Activated B cell treated with CpG ODN at 0.5 μM for 24 hours (primary cell): ENCODE results near the gene ALDH18A1. TPM values are rescaled to one million over a fixed set of nuclear protein-coding genes. Genes with fewer than 3 reads are reported as not detected.

Source experiments
- ATAC-seq: fragments of 200-7000 bp; cut with Tn5 transposase; one replicate; pipeline ENCODE4 v1.10.0; 2021; ENCODE audit warnings: low read depth, mild to moderate bottlenecking, moderate library complexity
- CTCF ChIA-PET: fragments of 350-600 bp; sonication (Branson Sonifier 250); formaldehyde crosslinking; loops from one replicate; lab custom pipeline; 2021; ENCODE audit warnings: antibody characterized with exemption; lab: Charles Lee
- POLR2A ChIA-PET: fragments of 350-600 bp; sonication (Branson Sonifier 250); formaldehyde crosslinking; loops from one replicate; lab custom pipeline; 2021; ENCODE audit warnings: antibody characterized with exemption; lab: Charles Lee
- DNase-seq: peaks from one replicate; pipeline ENCODE4 v3.0.0; 2022
- H3K27ac Mint-ChIP-seq: one replicate; pipeline ENCODE4 v1.8.0; 2020; ENCODE audit warnings: mixed read lengths
- H3K27me3 Mint-ChIP-seq: one replicate; pipeline ENCODE4 v1.8.0; 2021; ENCODE audit warnings: mixed read lengths
- H3K36me3 Mint-ChIP-seq: one replicate; pipeline ENCODE4 v1.8.0; 2021; ENCODE audit warnings: low read depth, mixed read lengths
- H3K4me1 Mint-ChIP-seq: one replicate; pipeline ENCODE4 v1.8.0; 2021; ENCODE audit warnings: mixed read lengths
- H3K4me3 Mint-ChIP-seq: one replicate; pipeline ENCODE4 v1.8.0; 2020; ENCODE audit warnings: mild to moderate bottlenecking, mixed read lengths
- H3K9me3 Mint-ChIP-seq: one replicate; pipeline ENCODE4 v1.8.0; 2020; ENCODE audit warnings: mixed read lengths
- CTCF ChIP-seq: fragments of 200-600 bp; IDR thresholded peaks from one replicate; pipeline ENCODE4 v1.8.0; 2022; ENCODE audit warnings: antibody characterized with exemption, mild to moderate bottlenecking
- intact Hi-C: fragments of 100-400 bp; cut with micrococcal nuclease; formaldehyde crosslinking; loops from one replicate; pipeline ENCODE4 v1.15.1; 2024
- total RNA-seq: library from RNA; stranded (reverse); gene quantifications from 2 replicates; pipeline ENCODE4 v1.2.3, GENCODE V29; 2022

The ALDH18A1 gene
- total RNA-seq, 1 donor from 2014 or later: 45.9 TPM

- Mint-ChIP-seq H3K4me1 (peaks cover 77% of the 10 kb centered on the region), H3K9me3 (no peaks in the 10 kb centered on the region), H3K27ac (peak within 1 kb of the TSS; percentile 94), H3K27me3 (no peaks in the 10 kb centered on the region), H3K36me3 (peaks cover 51% of the 10 kb centered on the region), H3K4me3 (peak within 1 kb of the TSS; percentile 98)
- TF ChIP-seq CTCF: peak; percentile 70
- intact Hi-C loops: loop anchor here (1.0 to 10.0 kb wide), 9 partner anchors 34 to 441 kb away; partner anchors contain the start of genes ALDH18A1, CCNJ and ZNF518A
- ChIA-PET POLR2A (interaction anchor here (0.5 to 7.6 kb wide), 31 partner anchors 33 to 536 kb away, joined by 3 to 237 read pairs (median 5); partner anchors contain the start of genes ALDH18A1, CC2D2B, ENTPD1 and ZNF518A), CTCF (interaction anchor here (0.6 to 10.0 kb wide), 49 partner anchors 9 to 646 kb away, joined by 3 to 427 read pairs (median 5); partner anchors contain the start of genes CC2D2B and ENTPD1)
- ATAC-seq: peak; percentile 94
- DNase-seq: peak; percentile 87
These were observed 37.4 kb upstream of the ALDH18A1 start, which contains the start of gene TCTN3 for GRCh38 chr10:95693668-95694534. TSS of gene TCTN3 (minus strand) at chr10:95693927. CDS start at chr10:95693899, 28 bp downstream.

DNA sequence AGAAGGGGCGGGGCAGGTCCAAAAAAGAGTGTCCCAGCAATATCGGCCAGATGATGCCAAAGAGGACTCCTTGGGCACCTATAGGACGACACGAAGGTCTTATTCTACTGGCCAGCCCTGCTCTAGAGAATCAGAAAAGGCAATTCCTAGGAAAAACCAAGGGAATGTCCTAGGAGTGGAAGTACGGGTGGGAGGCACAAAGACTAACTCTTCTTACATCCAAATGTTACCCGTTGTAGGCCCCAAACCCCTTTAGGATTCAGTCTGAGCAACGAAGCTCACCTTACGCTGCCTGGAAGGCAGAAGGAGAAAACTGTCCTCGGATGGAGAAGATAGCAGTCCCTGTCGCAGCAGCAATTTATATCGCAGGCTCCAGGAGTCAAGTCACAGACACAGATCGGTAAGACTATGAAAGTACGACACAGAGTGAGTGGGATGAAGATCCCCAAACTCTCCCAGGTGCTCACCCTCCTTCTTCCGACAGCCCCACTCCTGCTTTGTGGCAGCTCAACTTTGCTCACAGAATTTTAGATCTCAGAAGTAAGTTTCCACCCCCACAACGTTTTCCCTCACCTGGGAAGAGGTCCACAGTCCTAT is 36.7 kb upstream of the ALDH18A1 start:
- intact Hi-C loops: loop anchor here (5.0 to 10.0 kb wide), 2 partner anchors 349 to 442 kb away; partner anchors contain the start of genes CCNJ and ZNF518A
- Mint-ChIP-seq H3K27me3 (no peaks in the 10 kb centered on the region), H3K9me3 (no peaks in the 10 kb centered on the region), H3K4me1 (peaks cover 77% of the 10 kb centered on the region), H3K27ac (peak overlapping the region; percentile 94), H3K4me3 (peak overlapping the region; percentile 98), H3K36me3 (peaks cover 57% of the 10 kb centered on the region)
- POLR2A ChIA-PET: interaction anchor here (0.5 to 7.6 kb wide), 28 partner anchors 33 to 536 kb away, joined by 3 to 237 read pairs (median 7); partner anchors contain the start of genes ALDH18A1, CC2D2B, ENTPD1 and ZNF518A
- no peak for TF ChIP-seq CTCF
- DNase-seq: no peak
- no peak for ATAC-seq
- CTCF ChIA-PET: interaction anchor here (0.6 to 10.0 kb wide), 47 partner anchors 9 to 646 kb away, joined by 3 to 427 read pairs (median 5); partner anchors contain the start of genes CC2D2B and ENTPD1

GRCh38 chr10:95691281-95691680 is 34.8 kb upstream of the ALDH18A1 start:
- no peak overlapping the region for H3K27ac Mint-ChIP-seq
- H3K27me3 Mint-ChIP-seq: no peaks in the 10 kb centered on the region
- DNase-seq (no peak), ATAC-seq (no peak)
- peaks cover 59% of the 10 kb centered on the region for H3K4me1 Mint-ChIP-seq
- intact Hi-C loops: loop anchor here (5.0 to 10.0 kb wide), 2 partner anchors 351 to 444 kb away; partner anchors contain the start of genes CCNJ and ZNF518A
- POLR2A ChIA-PET: interaction anchor here (7.6 kb wide), 1 partner anchor 149 kb away, joined by 237 read pairs; no protein-coding TSS in a partner anchor
- H3K4me3 Mint-ChIP-seq: no peak overlapping the region
- CTCF ChIA-PET: interaction anchor here (8.0 to 10.0 kb wide), 2 partner anchors 150 to 174 kb away, joined by 171 to 427 read pairs; no protein-coding TSS in a partner anchor
- TF ChIP-seq CTCF: no peak
- H3K36me3 Mint-ChIP-seq: peaks cover 69% of the 10 kb centered on the region
- H3K9me3 Mint-ChIP-seq: no peaks in the 10 kb centered on the region

DNA sequence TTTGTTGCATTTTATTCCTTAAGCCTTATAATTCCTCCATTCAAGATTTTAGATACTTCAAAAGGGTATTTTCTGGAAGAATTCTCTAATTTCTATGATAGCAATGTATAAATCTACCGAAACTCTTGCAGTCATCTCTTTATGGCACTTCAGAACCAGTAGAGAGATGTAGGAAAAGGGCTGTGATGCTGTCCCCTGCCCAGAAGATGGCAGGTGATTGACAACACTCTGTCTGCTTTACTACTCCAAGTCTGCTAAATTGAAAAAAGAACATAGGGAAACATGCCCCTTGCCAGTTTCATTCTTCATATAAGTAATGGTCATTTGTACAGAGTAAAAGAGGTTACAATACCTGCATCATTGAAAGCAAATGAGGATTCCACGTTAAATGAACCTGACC is 32.1 kb upstream of the ALDH18A1 start:
- intact Hi-C loops: loop anchor here (1.0 kb wide), 1 partner anchor 177 kb away; no protein-coding TSS in a partner anchor
- no peaks in the 10 kb centered on the region for H3K27me3 Mint-ChIP-seq
- ChIA-PET CTCF (interaction anchor here (1.3 to 10.0 kb wide), 2 partner anchors 153 to 176 kb away, joined by 6 to 171 read pairs; no protein-coding TSS in a partner anchor), POLR2A (interaction anchor here (0.6 to 1.1 kb wide), 5 partner anchors 26 to 1114 kb away, joined by 3 to 5 read pairs (median 4); no protein-coding TSS in a partner anchor)
- no peak for ATAC-seq
- H3K4me3 Mint-ChIP-seq: no peak overlapping the region
- peaks cover 47% of the 10 kb centered on the region for H3K4me1 Mint-ChIP-seq
- DNase-seq: no peak
- no peaks in the 10 kb centered on the region for H3K9me3 Mint-ChIP-seq
- H3K36me3 Mint-ChIP-seq: peaks cover 92% of the 10 kb centered on the region
- H3K27ac Mint-ChIP-seq: no peak overlapping the region
- no peak for TF ChIP-seq CTCF
